Suprapubic skin (tissue), 4 donors: ENCODE measurements around the gene MBOAT7.

ENCODE experiments used
- EP300 ChIP-seq: sonication (generic); formaldehyde crosslinking; IDR thresholded peaks from one replicate; pipeline ENCODE4 v1.6.1; 2017; ENCODE audit warnings: antibody characterized with exemption
- POLR2A ChIP-seq, 2 donors: fragments of 450-650 bp; IDR thresholded peaks; one replicate each; pipeline ENCODE4 v1.6.1; 2017; ENCODE audit warnings: antibody characterized with exemption in 2 of 2, mild to moderate bottlenecking in 2 of 2, moderate library complexity in 2 of 2
- POLR2AphosphoS5 ChIP-seq, 3 donors: sonication (generic); formaldehyde crosslinking; IDR thresholded peaks; one replicate each; pipeline ENCODE4 v1.6.1; 2017; ENCODE audit warnings: antibody characterized with exemption in 3 of 3
- TF ChIP-seq, protein P1 (sequence below), 2 donors: fragments of 200-600 bp in 1 of 2; fragments of 450-650 bp in 1 of 2; sonication (generic) in 1 of 2; IDR thresholded peaks; one replicate each; pipeline ENCODE4 v1.5.1; 2016 to 2019; ENCODE audit warnings: antibody characterized with exemption in 2 of 2, mild to moderate bottlenecking in 1 of 2, moderate library complexity in 1 of 2

GRCh38 chr19:54147676-54148075, 41.7 kb downstream of the MBOAT7 start:
- TF ChIP-seq, protein P1, sequence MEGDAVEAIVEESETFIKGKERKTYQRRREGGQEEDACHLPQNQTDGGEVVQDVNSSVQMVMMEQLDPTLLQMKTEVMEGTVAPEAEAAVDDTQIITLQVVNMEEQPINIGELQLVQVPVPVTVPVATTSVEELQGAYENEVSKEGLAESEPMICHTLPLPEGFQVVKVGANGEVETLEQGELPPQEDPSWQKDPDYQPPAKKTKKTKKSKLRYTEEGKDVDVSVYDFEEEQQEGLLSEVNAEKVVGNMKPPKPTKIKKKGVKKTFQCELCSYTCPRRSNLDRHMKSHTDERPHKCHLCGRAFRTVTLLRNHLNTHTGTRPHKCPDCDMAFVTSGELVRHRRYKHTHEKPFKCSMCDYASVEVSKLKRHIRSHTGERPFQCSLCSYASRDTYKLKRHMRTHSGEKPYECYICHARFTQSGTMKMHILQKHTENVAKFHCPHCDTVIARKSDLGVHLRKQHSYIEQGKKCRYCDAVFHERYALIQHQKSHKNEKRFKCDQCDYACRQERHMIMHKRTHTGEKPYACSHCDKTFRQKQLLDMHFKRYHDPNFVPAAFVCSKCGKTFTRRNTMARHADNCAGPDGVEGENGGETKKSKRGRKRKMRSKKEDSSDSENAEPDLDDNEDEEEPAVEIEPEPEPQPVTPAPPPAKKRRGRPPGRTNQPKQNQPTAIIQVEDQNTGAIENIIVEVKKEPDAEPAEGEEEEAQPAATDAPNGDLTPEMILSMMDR (IDR thresholded peaks at IDR 0.05): no peak
- TF ChIP-seq POLR2A (IDR thresholded peaks at IDR 0.05) (no peak), POLR2AphosphoS5 (IDR thresholded peaks at IDR 0.05) (no peak), EP300 (no peak)
